CD4-positive, alpha-beta T cell treated with Interferon gamma for 1 hour (primary cell): ENCODE measurements around the gene PGM1.

Source experiments
- DNase-seq: peaks from one replicate; pipeline ENCODE4 v3.0.0-alpha.2; 2020

PGM1 gene

GRCh38 chr1:63601463-63601862 lies 8.3 kb downstream of the PGM1 start:
- no peak for DNase-seq

GRCh38 chr1:63601912-63602311 lies 8.7 kb downstream of the PGM1 start:
- no peak for DNase-seq

GRCh38 chr1:63602629-63603028 lies 9.4 kb downstream of the PGM1 start:
- DNase-seq, result no peak

- no peak for DNase-seq
These were observed 10.6 kb downstream of the PGM1 start for GRCh38 chr1:63603810-63604209.

- DNase-seq, result no peak
These were observed 14.1 kb downstream of the PGM1 start for GRCh38 chr1:63607322-63607721.

- DNase-seq, result no peak
These were observed 18.0 kb downstream of the PGM1 start for GRCh38 chr1:63611231-63611630.

- no peak for DNase-seq
These were observed 19.4 kb downstream of the PGM1 start for GRCh38 chr1:63612564-63612963.

GRCh38 chr1:63612971-63613370 lies 19.8 kb downstream of the PGM1 start:
- DNase-seq, result no peak

- DNase-seq, result peak; percentile 38
These were observed 22.7 kb downstream of the PGM1 start for GRCh38 chr1:63615768-63616420.

- DNase-seq, result no peak
These were observed 24.2 kb downstream of the PGM1 start for GRCh38 chr1:63617450-63617849.

GRCh38 chr1:63618011-63618410 lies 24.8 kb downstream of the PGM1 start:
- no peak for DNase-seq

GRCh38 chr1:63619558-63619957 lies 26.3 kb downstream of the PGM1 start:
- DNase-seq, result no peak

GRCh38 chr1:63620671-63621070 lies 27.5 kb downstream of the PGM1 start:
- no peak for DNase-seq

- no peak for DNase-seq
These were observed 27.9 kb downstream of the PGM1 start for GRCh38 chr1:63621075-63621474.

- no peak for DNase-seq
These were observed 28.5 kb downstream of the PGM1 start for GRCh38 chr1:63621698-63622097.

GRCh38 chr1:63622849-63623566 lies 29.8 kb downstream of the PGM1 start:
- no peak for DNase-seq

- no peak for DNase-seq
These were observed 30.7 kb downstream of the PGM1 start for GRCh38 chr1:63623952-63624351.

GRCh38 chr1:63624911-63625310 lies 31.7 kb downstream of the PGM1 start:
- DNase-seq, result no peak

- DNase-seq, result no peak
These were observed 33.0 kb downstream of the PGM1 start for GRCh38 chr1:63626222-63626621.

GRCh38 chr1:63628607-63629006 lies 35.4 kb downstream of the PGM1 start:
- DNase-seq, result no peak

- DNase-seq, result no peak
These were observed 37.0 kb downstream of the PGM1 start for GRCh38 chr1:63630238-63630637.

- DNase-seq, result no peak
These were observed 37.5 kb downstream of the PGM1 start for GRCh38 chr1:63630666-63631065.

GRCh38 chr1:63632110-63632509 lies 38.9 kb downstream of the PGM1 start:
- DNase-seq, result no peak

GRCh38 chr1:63633281-63633680 lies 40.1 kb downstream of the PGM1 start:
- DNase-seq, result no peak

GRCh38 chr1:63634471-63634870 lies 41.3 kb downstream of the PGM1 start:
- no peak for DNase-seq
